Smooth muscle cell (in vitro differentiated cells): ENCODE data around the gene P2RY8. TPM values are rescaled to one million over a fixed set of nuclear protein-coding genes. Genes with fewer than 3 reads are reported as not detected.

Experiments
- DNase-seq: peaks from one replicate; lab custom pipeline; 2025; ENCODE audit not compliant: unreplicated experiment; lab: John Stamatoyannopoulos, UW
- H2AFZ ChIP-seq: fragments of 200-600 bp; sonication (generic); 2 replicates; pipeline ENCODE4 v1.6.0; 2016; ENCODE audit warnings: antibody characterized with exemption, low read depth, mild to moderate bottlenecking
- H3F3A ChIP-seq: fragments of 200-600 bp; sonication (generic); 2 replicates; pipeline ENCODE4 v1.6.0; 2017; ENCODE audit warnings: antibody characterized with exemption, low read depth
- H3K27ac ChIP-seq: fragments of 200-600 bp; sonication (generic); 2 replicates; pipeline ENCODE4 v1.5.1; 2016; ENCODE audit warnings: low read depth, mild to moderate bottlenecking
- H3K27me3 ChIP-seq: fragments of 200-600 bp; sonication (generic); 2 replicates; pipeline ENCODE4 v1.6.1; 2016; ENCODE audit warnings: low read depth, mild to moderate bottlenecking
- H3K36me3 ChIP-seq: fragments of 200-600 bp; sonication (generic); 2 replicates; pipeline ENCODE4 v1.5.1; 2016; ENCODE audit warnings: low read depth
- H3K4me1 ChIP-seq: fragments of 200-600 bp; sonication (generic); 2 replicates; pipeline ENCODE4 v1.5.1; 2016; ENCODE audit warnings: low read depth
- H3K4me2 ChIP-seq: fragments of 200-600 bp; sonication (generic); 2 replicates; pipeline ENCODE4 v1.6.0; 2016; ENCODE audit warnings: mild to moderate bottlenecking
- H3K4me3 ChIP-seq: fragments of 200-600 bp; sonication (generic); 2 replicates; pipeline ENCODE4 v1.5.1; 2016; ENCODE audit warnings: mild to moderate bottlenecking
- H3K79me2 ChIP-seq: fragments of 200-600 bp; sonication (generic); 2 replicates; pipeline ENCODE4 v1.6.0; 2016; ENCODE audit warnings: low read depth, mild to moderate bottlenecking
- H3K9ac ChIP-seq: fragments of 200-600 bp; sonication (generic); 2 replicates; pipeline ENCODE4 v1.6.0; 2016; ENCODE audit warnings: low read depth
- H3K9me3 ChIP-seq: fragments of 200-600 bp; sonication (generic); replicated peaks from 2 replicates; pipeline ENCODE4 v1.5.1; 2016; ENCODE audit warnings: low read depth
- H4K20me1 ChIP-seq: fragments of 200-600 bp; sonication (generic); 2 replicates; pipeline ENCODE4 v1.6.0; 2016; ENCODE audit warnings: low read depth
- CTCF ChIP-seq: fragments of 200-600 bp; sonication (generic); IDR thresholded peaks from 2 replicates; pipeline ENCODE4 v1.5.1; 2017; ENCODE audit warnings: borderline replicate concordance, mild to moderate bottlenecking, antibody characterized with exemption; ENCODE audit not compliant: insufficient read depth, poor library complexity, severe bottlenecking
- WGBS: methylation state at CpG from one replicate; pipeline ENCODE4 v1.1.7; 2016; ENCODE audit warnings: low lambda C conversion rate; 5-methylcytosine and 5-hydroxymethylcytosine counted together
- polyA plus RNA-seq: library from polyadenylated mRNA; unstranded; fragments of >200 nt; fragmentation: Nextera tagmentation; extraction: Ambion mirVana; gene quantifications from 2 replicates; pipeline ENCODE4 v1.2.1, GENCODE V29; 2016
- total RNA-seq: library from RNA; depleted of rRNA; stranded (reverse); fragments of >200 nt; gene quantifications from 2 replicates; pipeline ENCODE4 v1.2.3, GENCODE V29; 2014

P2RY8 gene
- total and polyA plus RNA-seq, 2 experiments from 2014 or later: not detected

DNA sequence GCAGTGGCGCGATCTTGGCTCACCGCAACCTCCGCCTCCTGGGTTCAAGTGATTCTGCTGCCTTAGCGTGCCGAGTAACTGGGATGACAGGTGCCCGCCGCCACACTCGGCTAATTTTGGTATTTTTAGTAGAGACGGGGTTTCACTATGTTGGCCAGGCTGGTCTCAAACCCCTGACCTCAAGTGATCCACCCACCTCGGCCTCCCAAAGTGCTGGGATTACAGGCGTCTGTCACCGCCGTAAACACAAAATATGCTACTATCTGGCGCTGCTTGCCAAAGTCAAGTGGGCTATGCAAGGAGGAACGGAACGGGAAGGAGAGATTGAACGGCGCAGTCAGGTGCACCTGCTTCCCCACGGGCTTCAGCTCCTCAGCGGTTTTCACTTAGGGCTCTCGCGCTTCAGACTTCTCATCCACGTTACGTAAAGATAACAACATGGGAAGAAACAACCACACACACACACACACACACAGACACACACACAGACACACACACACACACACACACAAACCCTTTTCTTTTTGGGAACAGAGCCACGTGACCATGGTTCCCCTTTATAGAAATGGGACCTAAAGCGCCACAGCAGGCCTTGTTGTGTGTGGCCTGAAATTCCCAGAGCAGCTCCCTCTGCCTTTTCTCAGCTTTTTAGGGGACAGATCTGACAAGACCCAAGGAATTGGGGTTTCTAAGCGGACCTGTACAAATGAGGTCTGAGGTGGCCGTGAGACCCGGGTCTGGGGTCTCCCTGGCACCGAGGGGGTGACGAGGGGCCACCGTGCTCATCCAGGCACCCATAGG is 1.5 kb downstream of the P2RY8 start:
- no peak overlapping the region for H3K4me3 ChIP-seq
- H3F3A ChIP-seq: no peaks in the 10 kb centered on the region
- no peaks in the 10 kb centered on the region for H3K27me3 ChIP-seq
- no peak overlapping the region for H3K9ac ChIP-seq
- no peak for TF ChIP-seq CTCF
- H3K4me2 ChIP-seq: no peak overlapping the region
- no peaks in the 10 kb centered on the region for H3K9me3 ChIP-seq
- H3K79me2 ChIP-seq: no peaks in the 10 kb centered on the region
- no peaks in the 10 kb centered on the region for H3K36me3 ChIP-seq
- no peaks in the 10 kb centered on the region for H4K20me1 ChIP-seq
- no peak overlapping the region for H2AFZ ChIP-seq
- no peak overlapping the region for H3K27ac ChIP-seq
- WGBS: 92% methylated on average over 33 of the region's 33 CpGs
- DNase-seq: no peak
- no peaks in the 10 kb centered on the region for H3K4me1 ChIP-seq

GRCh38 chrX:1534301-1535168 is 2.5 kb downstream of the P2RY8 start:
- Histone ChIP-seq H3K4me3 (no peak overlapping the region), H3K79me2 (no peaks in the 10 kb centered on the region), H3K4me1 (no peaks in the 10 kb centered on the region), H2AFZ (no peak overlapping the region), H3K36me3 (no peaks in the 10 kb centered on the region), H4K20me1 (no peaks in the 10 kb centered on the region), H3K4me2 (no peak overlapping the region), H3K9me3 (no peaks in the 10 kb centered on the region), H3F3A (no peaks in the 10 kb centered on the region), H3K9ac (no peak overlapping the region), H3K27ac (no peak overlapping the region), H3K27me3 (no peaks in the 10 kb centered on the region)
- WGBS: 76% methylated on average over 22 of the region's 22 CpGs
- DNase-seq: no peak
- no peak for TF ChIP-seq CTCF

DNA sequence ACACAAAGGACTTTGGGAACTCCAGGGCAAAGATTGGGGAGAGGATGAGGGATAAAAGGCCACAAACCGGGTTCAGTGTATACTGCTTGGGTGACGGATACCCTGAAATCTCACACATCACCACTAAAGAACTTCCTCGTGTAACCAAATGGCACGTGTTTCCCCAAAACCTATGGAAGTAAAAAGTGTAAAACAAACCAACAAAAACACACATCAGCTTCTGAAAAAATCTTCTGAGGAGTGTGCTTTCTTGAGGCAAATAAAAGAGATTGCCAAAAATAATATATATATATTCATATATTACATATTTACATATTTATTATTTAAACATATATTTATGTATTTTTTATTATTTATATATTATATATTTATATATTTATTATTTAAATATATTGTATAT is 3.9 kb downstream of the P2RY8 start:
- no peaks in the 10 kb centered on the region for H3F3A ChIP-seq
- H4K20me1 ChIP-seq: no peaks in the 10 kb centered on the region
- no peaks in the 10 kb centered on the region for H3K79me2 ChIP-seq
- H3K4me3 ChIP-seq: no peak overlapping the region
- no peak overlapping the region for H3K9ac ChIP-seq
- no peak overlapping the region for H3K27ac ChIP-seq
- no peak overlapping the region for H3K4me2 ChIP-seq
- TF ChIP-seq CTCF: no peak
- no peaks in the 10 kb centered on the region for H3K9me3 ChIP-seq
- no peaks in the 10 kb centered on the region for H3K27me3 ChIP-seq
- 45% methylated on average over 4 of the region's 4 CpGs for WGBS
- H3K4me1 ChIP-seq: no peaks in the 10 kb centered on the region
- no peaks in the 10 kb centered on the region for H3K36me3 ChIP-seq
- H2AFZ ChIP-seq: no peak overlapping the region
- no peak for DNase-seq
